K562 (cell line): ENCODE measurements around the gene BTBD18. TPM values are rescaled to one million over a fixed set of nuclear protein-coding genes. Genes with fewer than 3 reads are reported as not detected.

Experiments
- DDX20 ChIP-seq: fragments of 450-650 bp; IDR thresholded peaks from 2 replicates; pipeline ENCODE4 v1.6.1; 2016; ENCODE audit warnings: missing genetic modification characterization, low read depth, mild to moderate bottlenecking, missing compliant biosample characterization, moderate library complexity
- HCFC1 ChIP-seq: IDR thresholded peaks from 2 replicates; pipeline ENCODE4 v1.6.1; 2012; ENCODE audit warnings: low read depth, low read length, improper control_type of control experiment
- HMG20A ChIP-seq: fragments of 450-650 bp; formaldehyde crosslinking; conservative IDR thresholded peaks from 2 replicates; pipeline ENCODE4 v1.4.0; 2020; ENCODE audit warnings: mild to moderate bottlenecking, mixed read lengths
- HNRNPL ChIP-seq: fragments of 200-400 bp; formaldehyde crosslinking; IDR thresholded peaks from 2 replicates; pipeline ENCODE4 v1.6.1; 2017; ENCODE audit warnings: low read depth, mild to moderate bottlenecking, low read length
- LCOR ChIP-seq: sonication (generic); formaldehyde crosslinking; IDR thresholded peaks from 2 replicates; pipeline ENCODE4 v1.8.0; 2022; ENCODE audit warnings: mild to moderate bottlenecking, missing genetic modification reagents
- NFATC3 ChIP-seq: fragments of 450-650 bp; IDR thresholded peaks from 2 replicates; pipeline ENCODE4 v1.6.1; 2017; ENCODE audit warnings: mild to moderate bottlenecking
- NONO ChIP-seq, 2 experiments: fragments of 200-400 bp in 1 of 2; fragments of 450-650 bp in 1 of 2; formaldehyde crosslinking in 1 of 2; IDR thresholded peaks; 2 replicates each; pipeline ENCODE4 v1.6.1; 2017; ENCODE audit warnings: low read depth in 2 of 2, mild to moderate bottlenecking in 2 of 2, moderate library complexity in 2 of 2, low read length in 1 of 2
- SMARCE1 ChIP-seq: fragments of 450-650 bp; IDR thresholded peaks from 2 replicates; pipeline ENCODE4 v1.7.1; 2016; ENCODE audit warnings: mild to moderate bottlenecking
- SRF ChIP-seq, 2 experiments: fragments of 250-450, 450-650 bp in 1 of 2; sonication (Bioruptor Pico) in 1 of 2; sonication (generic) in 1 of 2; formaldehyde crosslinking; IDR thresholded peaks; 2 replicates each; pipeline versions ENCODE4 v1.5.0 to v1.5.1; 2020 to 2022; ENCODE audit warnings: mild to moderate bottlenecking in 1 of 2, missing genetic modification reagents in 1 of 2
- THRAP3 ChIP-seq: fragments of 450-650 bp; IDR thresholded peaks from 2 replicates; pipeline ENCODE4 v1.6.1; 2016; ENCODE audit warnings: mild to moderate bottlenecking, inconsistent platforms, borderline replicate concordance
- XRCC5 ChIP-seq: fragments of 200-400 bp; formaldehyde crosslinking; IDR thresholded peaks from 2 replicates; pipeline ENCODE4 v1.6.1; 2017; ENCODE audit warnings: low read depth, mild to moderate bottlenecking, low read length
- ZC3H8 ChIP-seq: fragments of 450-650 bp; IDR thresholded peaks from 2 replicates; pipeline ENCODE4 v1.6.1; 2017
- ZNF274 ChIP-seq: IDR thresholded peaks from 2 replicates; pipeline ENCODE4 v1.6.1; 2011; ENCODE audit warnings: low read depth, mild to moderate bottlenecking, low read length, moderate library complexity, borderline replicate concordance
- polyA plus RNA-seq, 8 experiments: library from polyadenylated mRNA; depleted of rRNA in 4 of 8; stranded (reverse) in 5 of 8; unstranded in 3 of 8; fragments of >200 nt; fragmentation: Nextera tagmentation in 2 of 8; fragmentation: Illumina TruSeq in 1 of 8; extraction: Ambion mirVana in 2 of 8; extraction: Trizol in 1 of 8; gene quantifications; 2 replicates each; pipeline versions ENCODE4 v1.2.1 to v1.2.3, GENCODE V29; 2011 to 2014; ENCODE audit warnings: inconsistent platforms in 1 of 8, missing spikeins in 1 of 8
- total RNA-seq, 7 experiments: library from RNA; depleted of rRNA in 6 of 7; stranded (reverse); fragments of >200 nt in 6 of 7; fragmentation: Illumina TruSeq in 2 of 7; extraction: Trizol in 2 of 7; gene quantifications; 2 replicates each; pipeline versions ENCODE4 v1.2.1 to v1.2.3, GENCODE V29; 2011 to 2021; ENCODE audit warnings: low replicate concordance in 1 of 7
- TF ChIP-seq, protein P1 (sequence below): fragments of 250-450 bp; sonication (Bioruptor Pico); IDR thresholded peaks from 2 replicates; pipeline ENCODE4 v1.9.0; 2021; ENCODE audit warnings: mild to moderate bottlenecking, inconsistent platforms
- TF ChIP-seq, protein P2 (sequence below): fragments of 450-650 bp; IDR thresholded peaks from 2 replicates; pipeline ENCODE4 v1.6.1; 2016; ENCODE audit warnings: low read depth, mild to moderate bottlenecking, moderate library complexity
- TF ChIP-seq, protein P3 (sequence below), 2 experiments: fragments of 450-650 bp in 1 of 2; sonication (generic) in 1 of 2; formaldehyde crosslinking in 1 of 2; IDR thresholded peaks in 1 of 2; conservative IDR thresholded peaks in 1 of 2; 2 replicates each; pipeline versions ENCODE4 v1.6.1 to v1.8.1; 2016 to 2023; ENCODE audit warnings: mild to moderate bottlenecking in 2 of 2, moderate library complexity in 2 of 2, inconsistent platforms in 1 of 2, missing genetic modification reagents in 1 of 2
- TF ChIP-seq, protein P4 (sequence below), 3 experiments: fragments of 200-800 bp in 1 of 3; fragments of 250-450 bp in 1 of 3; fragments of 450-650 bp in 1 of 3; sonication (Bioruptor Pico) in 1 of 3; sonication (Bioruptor generic) in 1 of 3; formaldehyde crosslinking in 1 of 3; IDR thresholded peaks; 2 replicates each; pipeline versions ENCODE4 v1.6.1 to v1.8.0; 2016 to 2022; ENCODE audit warnings: mild to moderate bottlenecking in 2 of 3, missing genetic modification characterization in 2 of 3, missing compliant biosample characterization in 1 of 3, moderate library complexity in 1 of 3

The BTBD18 gene
- total and polyA plus RNA-seq, 9 of the 15 experiments (the other 6 are each of a cell fraction or from before 2014, with no cell fraction given) = 0.06 TPM; not detected in 8

DNA sequence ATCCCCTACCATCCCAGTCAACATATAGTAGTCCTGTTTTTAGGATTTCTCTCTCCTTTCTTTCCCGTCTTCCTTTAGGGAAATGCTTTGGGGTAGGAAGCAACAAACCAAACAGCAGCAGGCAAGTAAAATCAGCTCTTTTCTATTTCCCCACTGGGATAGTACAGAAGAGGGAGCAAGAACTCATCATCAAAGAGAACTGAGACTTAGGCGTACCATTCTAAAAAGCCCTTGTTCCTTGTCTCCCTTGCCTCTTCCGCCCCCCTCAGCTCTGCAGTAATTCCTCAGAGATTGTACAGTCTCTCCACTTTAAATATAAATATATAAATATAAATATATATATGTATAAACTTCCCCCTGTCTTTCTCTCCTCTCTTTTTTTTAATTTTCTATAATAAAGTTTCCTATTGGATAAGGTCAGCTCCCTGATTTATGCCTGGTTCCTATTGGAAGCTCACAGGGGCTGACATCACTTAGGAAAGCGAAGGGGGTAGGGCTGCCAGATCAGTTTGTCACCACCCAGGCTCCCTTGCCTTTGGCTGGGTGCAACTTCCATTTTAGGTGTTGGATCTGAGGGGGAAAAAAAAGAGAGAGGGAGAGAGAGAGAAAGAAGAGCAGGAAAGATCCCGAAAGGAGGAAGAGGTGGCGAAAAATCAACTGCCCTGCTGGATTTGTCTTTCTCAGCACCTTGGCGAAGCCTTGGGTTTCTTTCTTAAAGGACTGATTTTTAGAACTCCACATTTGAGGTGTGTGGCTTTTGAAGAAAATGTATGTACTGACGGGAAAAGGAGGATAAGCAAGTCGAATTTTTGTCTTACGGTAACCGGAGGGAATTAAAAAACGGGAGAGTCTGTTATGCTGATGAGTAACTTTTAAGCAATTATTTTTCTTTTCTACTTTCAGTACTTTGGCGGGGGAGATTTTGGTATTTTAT lies 9.9 kb upstream of the BTBD18 start, which contains the start of gene CTNND1 (continued):
- TF ChIP-seq, protein P1, sequence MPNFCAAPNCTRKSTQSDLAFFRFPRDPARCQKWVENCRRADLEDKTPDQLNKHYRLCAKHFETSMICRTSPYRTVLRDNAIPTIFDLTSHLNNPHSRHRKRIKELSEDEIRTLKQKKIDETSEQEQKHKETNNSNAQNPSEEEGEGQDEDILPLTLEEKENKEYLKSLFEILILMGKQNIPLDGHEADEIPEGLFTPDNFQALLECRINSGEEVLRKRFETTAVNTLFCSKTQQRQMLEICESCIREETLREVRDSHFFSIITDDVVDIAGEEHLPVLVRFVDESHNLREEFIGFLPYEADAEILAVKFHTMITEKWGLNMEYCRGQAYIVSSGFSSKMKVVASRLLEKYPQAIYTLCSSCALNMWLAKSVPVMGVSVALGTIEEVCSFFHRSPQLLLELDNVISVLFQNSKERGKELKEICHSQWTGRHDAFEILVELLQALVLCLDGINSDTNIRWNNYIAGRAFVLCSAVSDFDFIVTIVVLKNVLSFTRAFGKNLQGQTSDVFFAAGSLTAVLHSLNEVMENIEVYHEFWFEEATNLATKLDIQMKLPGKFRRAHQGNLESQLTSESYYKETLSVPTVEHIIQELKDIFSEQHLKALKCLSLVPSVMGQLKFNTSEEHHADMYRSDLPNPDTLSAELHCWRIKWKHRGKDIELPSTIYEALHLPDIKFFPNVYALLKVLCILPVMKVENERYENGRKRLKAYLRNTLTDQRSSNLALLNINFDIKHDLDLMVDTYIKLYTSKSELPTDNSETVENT (CRISPR knock-in tag) = peak; percentile 65; the same call in 1 of the 2 replicates
- TF ChIP-seq SRF (CRISPR knock-in tag; IDR thresholded peaks at IDR 0.05) = peak; percentile 58 to 94; a peak in 3 of 4 replicates
- TF ChIP-seq, protein P2, sequence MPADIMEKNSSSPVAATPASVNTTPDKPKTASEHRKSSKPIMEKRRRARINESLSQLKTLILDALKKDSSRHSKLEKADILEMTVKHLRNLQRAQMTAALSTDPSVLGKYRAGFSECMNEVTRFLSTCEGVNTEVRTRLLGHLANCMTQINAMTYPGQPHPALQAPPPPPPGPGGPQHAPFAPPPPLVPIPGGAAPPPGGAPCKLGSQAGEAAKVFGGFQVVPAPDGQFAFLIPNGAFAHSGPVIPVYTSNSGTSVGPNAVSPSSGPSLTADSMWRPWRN = peak; percentile 51; the same call in 1 of the 2 replicates
- TF ChIP-seq HCFC1 = peak; percentile 49
- TF ChIP-seq HMG20A (CRISPR knock-in tag) = no peak
- TF ChIP-seq DDX20 (tag) = no peak
- no peak for TF ChIP-seq XRCC5
- peak; percentile 53; the same call in 1 of the 2 replicates for TF ChIP-seq SMARCE1
- TF ChIP-seq ZNF274 = no peak
- TF ChIP-seq, protein P3, sequence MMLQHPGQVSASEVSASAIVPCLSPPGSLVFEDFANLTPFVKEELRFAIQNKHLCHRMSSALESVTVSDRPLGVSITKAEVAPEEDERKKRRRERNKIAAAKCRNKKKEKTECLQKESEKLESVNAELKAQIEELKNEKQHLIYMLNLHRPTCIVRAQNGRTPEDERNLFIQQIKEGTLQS (IDR thresholded peaks at IDR 0.05) = peak; percentile 87
- TF ChIP-seq, protein P3 (CRISPR knock-in tag; conservative IDR thresholded peaks at IDR 0.05) = no peak
- no peak for TF ChIP-seq NFATC3
- TF ChIP-seq, protein P4, sequence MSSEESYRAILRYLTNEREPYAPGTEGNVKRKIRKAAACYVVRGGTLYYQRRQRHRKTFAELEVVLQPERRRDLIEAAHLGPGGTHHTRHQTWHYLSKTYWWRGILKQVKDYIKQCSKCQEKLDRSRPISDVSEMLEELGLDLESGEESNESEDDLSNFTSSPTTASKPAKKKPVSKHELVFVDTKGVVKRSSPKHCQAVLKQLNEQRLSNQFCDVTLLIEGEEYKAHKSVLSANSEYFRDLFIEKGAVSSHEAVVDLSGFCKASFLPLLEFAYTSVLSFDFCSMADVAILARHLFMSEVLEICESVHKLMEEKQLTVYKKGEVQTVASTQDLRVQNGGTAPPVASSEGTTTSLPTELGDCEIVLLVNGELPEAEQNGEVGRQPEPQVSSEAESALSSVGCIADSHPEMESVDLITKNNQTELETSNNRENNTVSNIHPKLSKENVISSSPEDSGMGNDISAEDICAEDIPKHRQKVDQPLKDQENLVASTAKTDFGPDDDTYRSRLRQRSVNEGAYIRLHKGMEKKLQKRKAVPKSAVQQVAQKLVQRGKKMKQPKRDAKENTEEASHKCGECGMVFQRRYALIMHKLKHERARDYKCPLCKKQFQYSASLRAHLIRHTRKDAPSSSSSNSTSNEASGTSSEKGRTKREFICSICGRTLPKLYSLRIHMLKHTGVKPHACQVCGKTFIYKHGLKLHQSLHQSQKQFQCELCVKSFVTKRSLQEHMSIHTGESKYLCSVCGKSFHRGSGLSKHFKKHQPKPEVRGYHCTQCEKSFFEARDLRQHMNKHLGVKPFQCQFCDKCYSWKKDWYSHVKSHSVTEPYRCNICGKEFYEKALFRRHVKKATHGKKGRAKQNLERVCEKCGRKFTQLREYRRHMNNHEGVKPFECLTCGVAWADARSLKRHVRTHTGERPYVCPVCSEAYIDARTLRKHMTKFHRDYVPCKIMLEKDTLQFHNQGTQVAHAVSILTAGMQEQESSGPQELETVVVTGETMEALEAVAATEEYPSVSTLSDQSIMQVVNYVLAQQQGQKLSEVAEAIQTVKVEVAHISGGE (CRISPR knock-in tag; IDR thresholded peaks at IDR 0.05) = peak in 1 of 3 experiments; percentile 76; a peak in 2 of 6 replicates
- no peak for TF ChIP-seq ZC3H8
- TF ChIP-seq THRAP3 = no peak
- TF ChIP-seq HNRNPL = no peak
- 0 out of 4 replicates have a peak, but pooled peaks of 1 of the 2 experiments have one; percentile 6 for TF ChIP-seq NONO (IDR thresholded peaks at IDR 0.05; ENCODE audit: low read depth in 2 of 2, low read length in 1 of 2)
- 0 out of 2 replicates have a peak, but pooled peaks have one; percentile 49 for TF ChIP-seq LCOR (CRISPR knock-in tag)
